ENCODE results near the gene ATP2B2.

ATP2B2 gene

DNA sequence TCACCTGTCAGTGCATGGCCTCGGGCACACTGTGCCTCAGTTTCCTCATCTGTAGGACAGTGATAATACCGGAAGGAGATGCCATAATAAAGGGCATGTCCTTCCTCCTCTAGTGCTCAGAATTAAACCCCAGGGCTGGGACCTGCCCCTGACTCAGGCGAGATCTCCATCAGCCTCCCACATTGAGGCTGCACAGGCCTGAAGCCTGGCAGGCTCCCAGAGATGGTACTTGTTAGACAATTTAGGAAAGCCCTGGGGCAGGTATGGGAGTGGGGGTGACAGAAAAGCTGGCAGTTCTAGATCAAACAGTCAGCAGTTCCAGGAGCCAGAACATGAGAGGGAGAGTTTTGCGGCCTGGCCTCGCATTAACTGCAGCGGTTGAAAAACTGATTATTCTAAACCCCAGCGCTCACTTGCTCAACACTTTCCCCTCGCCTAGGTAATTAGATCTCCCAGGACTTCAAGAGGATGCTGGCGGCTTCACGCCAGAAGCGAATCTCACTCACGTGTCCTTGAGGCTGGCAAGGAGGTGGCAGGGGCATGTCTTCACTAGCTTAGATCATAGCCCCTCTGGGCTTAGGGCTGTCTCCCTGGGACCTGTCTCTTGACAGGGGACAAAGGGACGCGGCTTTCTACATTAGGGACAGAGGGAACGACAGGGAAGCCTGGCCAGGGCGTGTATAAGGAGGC lies 73.1 kb downstream of the ATP2B2 start:
- TF ChIP-seq, protein P1, sequence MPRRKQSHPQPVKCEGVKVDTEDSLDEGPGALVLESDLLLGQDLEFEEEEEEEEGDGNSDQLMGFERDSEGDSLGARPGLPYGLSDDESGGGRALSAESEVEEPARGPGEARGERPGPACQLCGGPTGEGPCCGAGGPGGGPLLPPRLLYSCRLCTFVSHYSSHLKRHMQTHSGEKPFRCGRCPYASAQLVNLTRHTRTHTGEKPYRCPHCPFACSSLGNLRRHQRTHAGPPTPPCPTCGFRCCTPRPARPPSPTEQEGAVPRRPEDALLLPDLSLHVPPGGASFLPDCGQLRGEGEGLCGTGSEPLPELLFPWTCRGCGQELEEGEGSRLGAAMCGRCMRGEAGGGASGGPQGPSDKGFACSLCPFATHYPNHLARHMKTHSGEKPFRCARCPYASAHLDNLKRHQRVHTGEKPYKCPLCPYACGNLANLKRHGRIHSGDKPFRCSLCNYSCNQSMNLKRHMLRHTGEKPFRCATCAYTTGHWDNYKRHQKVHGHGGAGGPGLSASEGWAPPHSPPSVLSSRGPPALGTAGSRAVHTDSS (tag by site-specific recombination; IDR thresholded peaks at IDR 0.05): no peak
- no peak for TF ChIP-seq FEZF1 (tag by site-specific recombination; IDR thresholded peaks at IDR 0.05)
- TF ChIP-seq, protein P2, sequence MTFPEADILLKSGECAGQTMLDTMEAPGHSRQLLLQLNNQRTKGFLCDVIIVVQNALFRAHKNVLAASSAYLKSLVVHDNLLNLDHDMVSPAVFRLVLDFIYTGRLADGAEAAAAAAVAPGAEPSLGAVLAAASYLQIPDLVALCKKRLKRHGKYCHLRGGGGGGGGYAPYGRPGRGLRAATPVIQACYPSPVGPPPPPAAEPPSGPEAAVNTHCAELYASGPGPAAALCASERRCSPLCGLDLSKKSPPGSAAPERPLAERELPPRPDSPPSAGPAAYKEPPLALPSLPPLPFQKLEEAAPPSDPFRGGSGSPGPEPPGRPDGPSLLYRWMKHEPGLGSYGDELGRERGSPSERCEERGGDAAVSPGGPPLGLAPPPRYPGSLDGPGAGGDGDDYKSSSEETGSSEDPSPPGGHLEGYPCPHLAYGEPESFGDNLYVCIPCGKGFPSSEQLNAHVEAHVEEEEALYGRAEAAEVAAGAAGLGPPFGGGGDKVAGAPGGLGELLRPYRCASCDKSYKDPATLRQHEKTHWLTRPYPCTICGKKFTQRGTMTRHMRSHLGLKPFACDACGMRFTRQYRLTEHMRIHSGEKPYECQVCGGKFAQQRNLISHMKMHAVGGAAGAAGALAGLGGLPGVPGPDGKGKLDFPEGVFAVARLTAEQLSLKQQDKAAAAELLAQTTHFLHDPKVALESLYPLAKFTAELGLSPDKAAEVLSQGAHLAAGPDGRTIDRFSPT (tag by site-specific recombination; IDR thresholded peaks at IDR 0.05): no peak
- TF ChIP-seq KLF10 (tag by site-specific recombination; IDR thresholded peaks at IDR 0.05): no peak
- TF ChIP-seq ZNF600 (tag by site-specific recombination; IDR thresholded peaks at IDR 0.05): peak; percentile 22; the same call in 1 of the 2 replicates
- TF ChIP-seq ZNF624 (tag by site-specific recombination; IDR thresholded peaks at IDR 0.05): no peak
- 0 out of 2 replicates have a peak, but pooled peaks have one; percentile 43 for TF ChIP-seq ZBTB48 (tag by site-specific recombination; IDR thresholded peaks at IDR 0.05)
- TF ChIP-seq ZBTB20 (tag by site-specific recombination; IDR thresholded peaks at IDR 0.05): peak; percentile 28; the same call in 1 of the 2 replicates
- TF ChIP-seq, protein P3, sequence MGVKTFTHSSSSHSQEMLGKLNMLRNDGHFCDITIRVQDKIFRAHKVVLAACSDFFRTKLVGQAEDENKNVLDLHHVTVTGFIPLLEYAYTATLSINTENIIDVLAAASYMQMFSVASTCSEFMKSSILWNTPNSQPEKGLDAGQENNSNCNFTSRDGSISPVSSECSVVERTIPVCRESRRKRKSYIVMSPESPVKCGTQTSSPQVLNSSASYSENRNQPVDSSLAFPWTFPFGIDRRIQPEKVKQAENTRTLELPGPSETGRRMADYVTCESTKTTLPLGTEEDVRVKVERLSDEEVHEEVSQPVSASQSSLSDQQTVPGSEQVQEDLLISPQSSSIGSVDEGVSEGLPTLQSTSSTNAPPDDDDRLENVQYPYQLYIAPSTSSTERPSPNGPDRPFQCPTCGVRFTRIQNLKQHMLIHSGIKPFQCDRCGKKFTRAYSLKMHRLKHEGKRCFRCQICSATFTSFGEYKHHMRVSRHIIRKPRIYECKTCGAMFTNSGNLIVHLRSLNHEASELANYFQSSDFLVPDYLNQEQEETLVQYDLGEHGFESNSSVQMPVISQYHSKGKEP (tag by site-specific recombination; IDR thresholded peaks at IDR 0.05): peak; percentile 88
- TF ChIP-seq GLIS1 (tag by site-specific recombination; IDR thresholded peaks at IDR 0.05): 0 out of 2 replicates have a peak, but pooled peaks have one; percentile 12
- TF ChIP-seq ZNF394 (tag by site-specific recombination; IDR thresholded peaks at IDR 0.05; ENCODE audit: borderline replicate concordance): no peak
- Histone ChIP-seq H3K36me3 (ENCODE audit: control insufficient read depth in 2 of 2, insufficient read depth in 1 of 2, low read length in 2 of 2) (no peaks in the 10 kb centered on the region), H3K27ac (ENCODE audit: extremely low read depth, low read depth, low read length) (no peak overlapping the region), H3K4me3 (ENCODE audit: low read depth, low read length) (no peak overlapping the region), H3K9me3 (ENCODE audit: control insufficient read depth, insufficient read depth, low read depth, low read length) (no peaks in the 10 kb centered on the region), H3K4me1 (ENCODE audit: control insufficient read depth, insufficient read depth, low read length) (peaks cover 3% of the 10 kb centered on the region; the same call in 1 of the 2 replicates)
- ChIA-PET CTCF (interaction anchor here (0.6 kb wide), 4 partner anchors 14 to 221 kb away, joined by 3 to 4 read pairs (median 4); no protein-coding TSS in a partner anchor), POLR2A (no interaction called here)

DNA sequence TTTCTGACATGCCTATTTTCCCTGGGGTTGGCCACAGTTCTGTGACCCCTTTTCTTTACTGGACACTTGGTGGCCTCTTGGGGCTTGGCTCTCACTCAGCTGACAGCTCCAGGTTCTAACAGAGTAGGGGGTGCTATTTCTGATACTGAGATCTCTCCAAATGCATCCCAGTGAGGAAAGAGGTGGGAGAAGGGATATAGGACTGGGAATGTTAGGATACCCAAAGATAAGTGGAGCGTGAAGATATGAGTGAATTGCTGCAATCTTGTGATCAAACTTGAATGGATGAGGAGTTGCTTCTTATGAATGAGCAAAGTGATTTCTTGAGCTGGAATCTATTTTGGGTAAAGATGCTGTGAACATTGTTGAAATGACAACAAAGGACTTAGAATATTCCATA lies 74.6 kb downstream of the ATP2B2 start:
- H3K27ac ChIP-seq (ENCODE audit: extremely low read depth, low read depth, low read length): no peak overlapping the region
- POLR2A ChIA-PET: no interaction called here
- no peaks in the 10 kb centered on the region for H3K4me1 ChIP-seq (ENCODE audit: control insufficient read depth, insufficient read depth, low read length)
- H3K4me3 ChIP-seq (ENCODE audit: low read depth, low read length): no peak overlapping the region
- CTCF ChIA-PET: no interaction called here
- no peaks in the 10 kb centered on the region for H3K9me3 ChIP-seq (ENCODE audit: control insufficient read depth, insufficient read depth, low read depth, low read length)
- no peaks in the 10 kb centered on the region for H3K36me3 ChIP-seq (ENCODE audit: control insufficient read depth in 2 of 2, insufficient read depth in 1 of 2, low read length in 2 of 2)
- no peak for TF ChIP-seq ZNF501 (tag by site-specific recombination; IDR thresholded peaks at IDR 0.05)
- TF ChIP-seq ZNF132 (tag by site-specific recombination; IDR thresholded peaks at IDR 0.05; ENCODE audit: borderline replicate concordance): no peak
- no peak for TF ChIP-seq ZNF37A (tag by site-specific recombination; IDR thresholded peaks at IDR 0.05)
- TF ChIP-seq, protein P4, sequence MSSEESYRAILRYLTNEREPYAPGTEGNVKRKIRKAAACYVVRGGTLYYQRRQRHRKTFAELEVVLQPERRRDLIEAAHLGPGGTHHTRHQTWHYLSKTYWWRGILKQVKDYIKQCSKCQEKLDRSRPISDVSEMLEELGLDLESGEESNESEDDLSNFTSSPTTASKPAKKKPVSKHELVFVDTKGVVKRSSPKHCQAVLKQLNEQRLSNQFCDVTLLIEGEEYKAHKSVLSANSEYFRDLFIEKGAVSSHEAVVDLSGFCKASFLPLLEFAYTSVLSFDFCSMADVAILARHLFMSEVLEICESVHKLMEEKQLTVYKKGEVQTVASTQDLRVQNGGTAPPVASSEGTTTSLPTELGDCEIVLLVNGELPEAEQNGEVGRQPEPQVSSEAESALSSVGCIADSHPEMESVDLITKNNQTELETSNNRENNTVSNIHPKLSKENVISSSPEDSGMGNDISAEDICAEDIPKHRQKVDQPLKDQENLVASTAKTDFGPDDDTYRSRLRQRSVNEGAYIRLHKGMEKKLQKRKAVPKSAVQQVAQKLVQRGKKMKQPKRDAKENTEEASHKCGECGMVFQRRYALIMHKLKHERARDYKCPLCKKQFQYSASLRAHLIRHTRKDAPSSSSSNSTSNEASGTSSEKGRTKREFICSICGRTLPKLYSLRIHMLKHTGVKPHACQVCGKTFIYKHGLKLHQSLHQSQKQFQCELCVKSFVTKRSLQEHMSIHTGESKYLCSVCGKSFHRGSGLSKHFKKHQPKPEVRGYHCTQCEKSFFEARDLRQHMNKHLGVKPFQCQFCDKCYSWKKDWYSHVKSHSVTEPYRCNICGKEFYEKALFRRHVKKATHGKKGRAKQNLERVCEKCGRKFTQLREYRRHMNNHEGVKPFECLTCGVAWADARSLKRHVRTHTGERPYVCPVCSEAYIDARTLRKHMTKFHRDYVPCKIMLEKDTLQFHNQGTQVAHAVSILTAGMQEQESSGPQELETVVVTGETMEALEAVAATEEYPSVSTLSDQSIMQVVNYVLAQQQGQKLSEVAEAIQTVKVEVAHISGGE (tag by site-specific recombination; conservative IDR thresholded peaks at IDR 0.05; ENCODE audit: low read depth): no peak
- no peak for TF ChIP-seq IKZF3 (tag by site-specific recombination; IDR thresholded peaks at IDR 0.05)
- TF ChIP-seq, protein P5, sequence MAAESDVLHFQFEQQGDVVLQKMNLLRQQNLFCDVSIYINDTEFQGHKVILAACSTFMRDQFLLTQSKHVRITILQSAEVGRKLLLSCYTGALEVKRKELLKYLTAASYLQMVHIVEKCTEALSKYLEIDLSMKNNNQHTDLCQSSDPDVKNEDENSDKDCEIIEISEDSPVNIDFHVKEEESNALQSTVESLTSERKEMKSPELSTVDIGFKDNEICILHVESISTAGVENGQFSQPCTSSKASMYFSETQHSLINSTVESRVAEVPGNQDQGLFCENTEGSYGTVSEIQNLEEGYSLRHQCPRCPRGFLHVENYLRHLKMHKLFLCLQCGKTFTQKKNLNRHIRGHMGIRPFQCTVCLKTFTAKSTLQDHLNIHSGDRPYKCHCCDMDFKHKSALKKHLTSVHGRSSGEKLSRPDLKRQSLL (tag by site-specific recombination; IDR thresholded peaks at IDR 0.05): no peak
- TF ChIP-seq ZNF629 (tag by site-specific recombination; IDR thresholded peaks at IDR 0.05): no peak
- TF ChIP-seq ZNF175 (tag by site-specific recombination; IDR thresholded peaks at IDR 0.05): no peak
- TF ChIP-seq ZNF366 (tag by site-specific recombination; conservative IDR thresholded peaks at IDR 0.05): no peak
- TF ChIP-seq, protein P6, sequence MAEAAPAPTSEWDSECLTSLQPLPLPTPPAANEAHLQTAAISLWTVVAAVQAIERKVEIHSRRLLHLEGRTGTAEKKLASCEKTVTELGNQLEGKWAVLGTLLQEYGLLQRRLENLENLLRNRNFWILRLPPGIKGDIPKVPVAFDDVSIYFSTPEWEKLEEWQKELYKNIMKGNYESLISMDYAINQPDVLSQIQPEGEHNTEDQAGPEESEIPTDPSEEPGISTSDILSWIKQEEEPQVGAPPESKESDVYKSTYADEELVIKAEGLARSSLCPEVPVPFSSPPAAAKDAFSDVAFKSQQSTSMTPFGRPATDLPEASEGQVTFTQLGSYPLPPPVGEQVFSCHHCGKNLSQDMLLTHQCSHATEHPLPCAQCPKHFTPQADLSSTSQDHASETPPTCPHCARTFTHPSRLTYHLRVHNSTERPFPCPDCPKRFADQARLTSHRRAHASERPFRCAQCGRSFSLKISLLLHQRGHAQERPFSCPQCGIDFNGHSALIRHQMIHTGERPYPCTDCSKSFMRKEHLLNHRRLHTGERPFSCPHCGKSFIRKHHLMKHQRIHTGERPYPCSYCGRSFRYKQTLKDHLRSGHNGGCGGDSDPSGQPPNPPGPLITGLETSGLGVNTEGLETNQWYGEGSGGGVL (tag by site-specific recombination; IDR thresholded peaks at IDR 0.05): no peak
